ENCODE results near the gene PTPA. TPM values are rescaled to one million over a fixed set of nuclear protein-coding genes. Genes with fewer than 3 reads are reported as not detected.
"Not testable (repeated sequence)": the region's sequence is repeated elsewhere in the genome, so short reads cannot be mapped to it uniquely, and the experiment has no call there.

PTPA gene
- total and polyA plus RNA-seq, 2 of the 4 experiments (the other 2 are of a cell fraction), result 124 to 149 TPM

GRCh38 chr9:129122976-129123375 is 11.8 kb downstream of the PTPA start:
- POLR2A ChIA-PET (ENCODE audit: unreplicated experiment); H2BK20ac ChIP-seq (ENCODE audit: low read depth, low read length); BruUV-seq (replicated peaks); H3K4ac ChIP-seq (ENCODE audit: low read depth, low read length); H3K18ac ChIP-seq (ENCODE audit: low read depth, low read length); H2AK9ac ChIP-seq (replicated peaks; ENCODE audit: low read depth, low read length, poor library complexity); H3K27me3 ChIP-seq (ENCODE audit: control insufficient read depth, insufficient read depth, low read length); H4K5ac ChIP-seq (ENCODE audit: low read depth, low read length); H3K4me3 ChIP-seq (ENCODE audit: insufficient read depth, low read depth, low read length); H2BK120ac ChIP-seq (ENCODE audit: low read depth, low read length); H3K27ac ChIP-seq (ENCODE audit: insufficient read depth, low read length); H3K4me2 ChIP-seq (ENCODE audit: low read depth, low read length); H2BK5ac ChIP-seq (ENCODE audit: low read depth, low read length, poor library complexity, severe bottlenecking); H3K4me1 ChIP-seq (ENCODE audit: control insufficient read depth, insufficient read depth, low read length); DNase-seq; H2AFZ ChIP-seq (replicated peaks; ENCODE audit: low read length, poor library complexity); H2BK15ac ChIP-seq (ENCODE audit: low read depth, low read length); H3K9me1 ChIP-seq (ENCODE audit: insufficient read depth, low read length); H2AK5ac ChIP-seq (ENCODE audit: low read depth, low read length); H3K14ac ChIP-seq (replicated peaks; ENCODE audit: low read depth, low read length); H3K56ac ChIP-seq (ENCODE audit: extremely low read depth, insufficient read depth, low read length); intact Hi-C loops (cut with micrococcal nuclease); ATAC-seq (ENCODE audit: low read depth); in situ Hi-C loops (cut with MboI; ENCODE audit: low sequenced_read_pairs); H3K9me3 ChIP-seq (ENCODE audit: control insufficient read depth, insufficient read depth, low read length); H3K23ac ChIP-seq (ENCODE audit: low read depth, low read length); H3K9ac ChIP-seq (ENCODE audit: low read depth, low read length); H4K8ac ChIP-seq (ENCODE audit: low read depth in 2 of 2, low read length in 2 of 2); H4K91ac ChIP-seq (ENCODE audit: insufficient read depth, low read depth, low read length); dilution Hi-C loops (cut with HindIII; ENCODE audit: low sequenced_read_pairs, unreplicated experiment): not testable (repeated sequence)
- peaks cover 17% of the 10 kb centered on the region for H4K20me1 ChIP-seq (ENCODE audit: insufficient read depth, low read length)
- CTCF ChIA-PET, result interaction anchor here (2.4 kb wide), 1 partner anchor 9 kb away, joined by 10 read pairs; no protein-coding TSS in a partner anchor
- WGBS, 2 experiments (ENCODE audit: extremely low coverage in 2 of 2, insufficient read length in 1 of 2), result no CpG with 5 or more reads among the region's 15 CpGs
- peaks cover 36% of the 10 kb centered on the region for H3K36me3 ChIP-seq (ENCODE audit: control insufficient read depth, insufficient read depth, low read length)
- peaks cover 27 to 79% of the 10 kb centered on the region in 2 experiments for H3K79me1 ChIP-seq (ENCODE audit: low read depth in 1 of 2, low read length in 2 of 2)

All from IMR-90 (cell line).